Urinary bladder (tissue), 4 donors: ENCODE measurements around the gene THSD8. TPM values are rescaled to one million over a fixed set of nuclear protein-coding genes. Genes with fewer than 3 reads are reported as not detected.
"Not testable (repeated sequence)": the region's sequence is repeated elsewhere in the genome, so short reads cannot be mapped to it uniquely, and the experiment has no call there.

Source experiments
- DNase-seq: peaks from one replicate; pipeline ENCODE4 v3.0.0-alpha.2; 2015; ENCODE audit errors: extremely low spot score
- H3K27ac ChIP-seq: one replicate; pipeline ENCODE4 v1.5.1; 2013; ENCODE audit warnings: low read depth, mild to moderate bottlenecking, moderate library complexity
- H3K36me3 ChIP-seq: one replicate; pipeline ENCODE4 v1.6.1; 2013; ENCODE audit warnings: mild to moderate bottlenecking, moderate library complexity; ENCODE audit not compliant: insufficient read depth
- H3K4me1 ChIP-seq: one replicate; pipeline ENCODE4 v1.6.1; 2013; ENCODE audit warnings: mild to moderate bottlenecking, moderate library complexity; ENCODE audit not compliant: insufficient read depth
- H3K4me3 ChIP-seq: one replicate; pipeline ENCODE4 v1.5.1; 2013; ENCODE audit warnings: low read depth, low read length
- WGBS: extraction: QIAGEN DNeasy Blood & Tissue Kit; methylation state at CpG from one replicate; pipeline ENCODE4 v1.1.7; 2013; 5-methylcytosine and 5-hydroxymethylcytosine counted together
- polyA plus RNA-seq: library from polyadenylated mRNA; stranded (reverse); fragments of 200-250 nt; gene quantifications from one replicate; pipeline ENCODE4 v1.2.3, GENCODE V29; 2013
- total RNA-seq: library from RNA; depleted of rRNA; stranded (reverse); fragments of >200 nt; gene quantifications from one replicate; pipeline ENCODE4 v1.2.3, GENCODE V29; 2014
- donor health status: healthy with polysubstance abuse.
- donor health status: healthy.

THSD8 gene
- total and polyA plus RNA-seq, 2 donors = not detected

- no peaks in the 10 kb centered on the region for H3K4me1 ChIP-seq
- peak overlapping the region; percentile 94 for H3K4me3 ChIP-seq
- no peak for DNase-seq
- H3K27ac ChIP-seq = peak overlapping the region; percentile 98
- H3K36me3 ChIP-seq = no peaks in the 10 kb centered on the region
- WGBS = under 1% methylated on average over 84 of the region's 84 CpGs
Observed at GRCh38 chr19:12792051-12792852, 9.6 kb upstream of the THSD8 start.

GRCh38 chr19:12792853-12793289 is 9.0 kb upstream of the THSD8 start:
- Histone ChIP-seq H3K4me1 (no peaks in the 10 kb centered on the region), H3K27ac (peak overlapping the region; percentile 98), H3K36me3 (no peaks in the 10 kb centered on the region), H3K4me3 (peak overlapping the region; percentile 94)
- DNase-seq = no peak
- WGBS = under 1% methylated on average over 22 of the region's 22 CpGs

GRCh38 chr19:12793290-12794195 is 8.3 kb upstream of the THSD8 start:
- H3K4me1 ChIP-seq = no peaks in the 10 kb centered on the region
- H3K4me3 ChIP-seq = peak overlapping the region; percentile 94
- no peaks in the 10 kb centered on the region for H3K36me3 ChIP-seq
- H3K27ac ChIP-seq = peak overlapping the region; percentile 91
- no peak for DNase-seq
- 0% methylated on average over 81 of the region's 81 CpGs for WGBS

GRCh38 chr19:12794196-12794941 is 7.5 kb upstream of the THSD8 start:
- no peak for DNase-seq
- H3K4me1 ChIP-seq = no peaks in the 10 kb centered on the region
- peak overlapping the region; percentile 91 for H3K27ac ChIP-seq
- no peaks in the 10 kb centered on the region for H3K36me3 ChIP-seq
- WGBS = 67% methylated on average over 7 of the region's 7 CpGs
- peak overlapping the region; percentile 94 for H3K4me3 ChIP-seq

GRCh38 chr19:12794971-12795381 is 6.9 kb upstream of the THSD8 start:
- Histone ChIP-seq H3K27ac (no peak overlapping the region), H3K36me3 (no peaks in the 10 kb centered on the region), H3K4me3 (no peak overlapping the region), H3K4me1 (no peaks in the 10 kb centered on the region)
- WGBS = 94% methylated on average over 9 of the region's 9 CpGs
- DNase-seq = no peak

GRCh38 chr19:12796146-12797071 is 5.5 kb upstream of the THSD8 start:
- no peaks in the 10 kb centered on the region for H3K4me1 ChIP-seq
- H3K36me3 ChIP-seq = no peaks in the 10 kb centered on the region
- 7% methylated on average over 18 of the region's 18 CpGs for WGBS
- DNase-seq = no peak
- H3K4me3 ChIP-seq = no peak overlapping the region
- no peak overlapping the region for H3K27ac ChIP-seq

GRCh38 chr19:12797141-12797587 is 4.7 kb upstream of the THSD8 start:
- DNase-seq = no peak
- H3K36me3 ChIP-seq = no peaks in the 10 kb centered on the region
- no peaks in the 10 kb centered on the region for H3K4me1 ChIP-seq
- H3K27ac ChIP-seq = no peak overlapping the region
- H3K4me3 ChIP-seq = no peak overlapping the region
- 91% methylated on average over 6 of the region's 6 CpGs for WGBS

GRCh38 chr19:12797607-12798006 is 4.3 kb upstream of the THSD8 start:
- not testable (repeated sequence) for H3K4me1 ChIP-seq, H3K4me3 ChIP-seq, DNase-seq, H3K27ac ChIP-seq, H3K36me3 ChIP-seq
- 93% methylated on average over 7 of the region's 7 CpGs for WGBS

GRCh38 chr19:12799742-12800465 is 2.0 kb upstream of the THSD8 start:
- WGBS = 90% methylated on average over 18 of the region's 18 CpGs
- H3K4me1 ChIP-seq = no peaks in the 10 kb centered on the region
- no peak for DNase-seq
- H3K36me3 ChIP-seq = no peaks in the 10 kb centered on the region
- H3K27ac ChIP-seq = no peak overlapping the region
- H3K4me3 ChIP-seq = no peak overlapping the region

- H3K27ac ChIP-seq = no peak overlapping the region
- H3K4me3 ChIP-seq = no peak overlapping the region
- 88% methylated on average over 1 of the region's 1 CpG for WGBS
Observed at GRCh38 chr19:12800466-12800770, 1.5 kb upstream of the THSD8 start.

GRCh38 chr19:12800923-12801465 is 875 bp upstream of the THSD8 start:
- 9% methylated on average over 38 of the region's 38 CpGs for WGBS
- peak overlapping the region; percentile 33 for H3K27ac ChIP-seq
- no peak for DNase-seq
- H3K4me1 ChIP-seq = no peaks in the 10 kb centered on the region
- H3K36me3 ChIP-seq = no peaks in the 10 kb centered on the region
- H3K4me3 ChIP-seq = peak overlapping the region; percentile 78

More at GRCh38 chr19:12800466-12800770, 1.5 kb upstream of the THSD8 start:
- H3K4me1 ChIP-seq = no peaks in the 10 kb centered on the region
- no peak for DNase-seq
- H3K36me3 ChIP-seq = no peaks in the 10 kb centered on the region
